Activated naive CD8-positive, alpha-beta T cell treated with anti-CD3 and anti-CD28 coated beads, Interleukin-2, amount 10 ng/mL, durations not matched to agents 7 days and 5 days (primary cell): ENCODE data around the gene PIH1D2. TPM values are rescaled to one million over a fixed set of nuclear protein-coding genes. Genes with fewer than 3 reads are reported as not detected.

Experiments
- total RNA-seq, 2 experiments: library from RNA; stranded (reverse); gene quantifications; one replicate each; pipeline ENCODE4 v1.2.3, GENCODE V29; 2021

The PIH1D2 gene
- total RNA-seq, 2 experiments from 2014 or later = 0.50 TPM; not detected in 1

Other genes starting within 250 kb of the PIH1D2 start
- 10 to 100 TPM; 26.8 to 28.8 TPM for gene ALG9, start 202.4 kb downstream of the PIH1D2 start, total RNA-seq
- 1 to 10 TPM; 3.4 to 3.5 TPM for gene FDXACB1, start 194.9 kb downstream of the PIH1D2 start, total RNA-seq
- gene CFAP68, start 194.5 kb downstream of the PIH1D2 start, total RNA-seq = 10 to 100 TPM; 20.4 to 22.9 TPM
- not detected for gene CRYAB, start 162.2 kb downstream of the PIH1D2 start, total RNA-seq
- under 1 TPM in 1 of 2 experiments, not detected in 1; 0.23 TPM for gene HSPB2, start 161.3 kb downstream of the PIH1D2 start, total RNA-seq
- not detected for gene C11orf52, start 155.1 kb downstream of the PIH1D2 start, total RNA-seq
- 1 to 10 TPM; 2.5 to 3.2 TPM for gene DIXDC1, start 136.7 kb downstream of the PIH1D2 start, total RNA-seq
- 10 to 100 TPM; 26.0 to 28.5 TPM for gene DLAT, start 48.6 kb downstream of the PIH1D2 start, total RNA-seq
- gene NKAPD1, start 282 bp upstream of the PIH1D2 start, total RNA-seq = 10 to 100 TPM; 21.5 to 22.7 TPM
- gene TIMM8B, start 12.7 kb upstream of the PIH1D2 start, total RNA-seq = 10 to 100 TPM; 36.8 to 39.3 TPM
- 10 to 100 TPM; 87.2 to 93.8 TPM for gene SDHD, start 12.9 kb upstream of the PIH1D2 start, total RNA-seq
- under 1 TPM; 0.45 to 0.75 TPM for gene IL18, start 90.1 kb upstream of the PIH1D2 start, total RNA-seq
- under 1 TPM in 1 of 2 experiments, not detected in 1; 0.40 TPM for gene TEX12, start 93.4 kb upstream of the PIH1D2 start, total RNA-seq
- gene BCO2, start 101.5 kb upstream of the PIH1D2 start, total RNA-seq = 1 to 10 TPM; 1.5 to 2.4 TPM
- 10 to 100 TPM; 20.9 to 24.2 TPM for gene PTS, start 152.4 kb upstream of the PIH1D2 start, total RNA-seq
- not detected for gene PLET1, start 186.8 kb upstream of the PIH1D2 start, total RNA-seq